HG03196 (cell line): Measurements from ENCODE around the gene ARID4B.
"Not testable (repeated sequence)": the region's sequence is repeated elsewhere in the genome, so short reads cannot be mapped to it uniquely, and the experiment has no call there.

ENCODE experiments used
- ATAC-seq: cut with Tn5 transposase; IDR thresholded peaks from one replicate; pipeline ENCODE4 v1.9.1; 2021; ENCODE audit not compliant: unreplicated experiment

The ARID4B gene

GRCh38 chr1:235330918-235331285, 2.9 kb upstream of the ARID4B start:
- ATAC-seq, result no peak

GRCh38 chr1:235329139-235329902, 1.3 kb upstream of the ARID4B start:
- ATAC-seq, result peak; percentile 25

- peak; percentile 80 for ATAC-seq
Observed at GRCh38 chr1:235328271-235329138, 526 bp upstream of the ARID4B start, which contains the start of gene GGPS1. Gene GGPS1 (plus strand): TSS chr1:235328570. CDS start chr1:235335265, 6,695 bp downstream.

GRCh38 chr1:235326719-235327558, 1.0 kb downstream of the ARID4B start:
- ATAC-seq, result peak; percentile 21

GRCh38 chr1:235325854-235326253, 2.1 kb downstream of the ARID4B start:
- ATAC-seq, result no peak

- no peak for ATAC-seq
Observed at GRCh38 chr1:235325139-235325538, 2.8 kb downstream of the ARID4B start.

GRCh38 chr1:235324296-235324695, 3.7 kb downstream of the ARID4B start:
- ATAC-seq, result no peak

GRCh38 chr1:235320521-235321179, 7.3 kb downstream of the ARID4B start:
- ATAC-seq, result no peak

GRCh38 chr1:235319255-235319654, 8.7 kb downstream of the ARID4B start:
- no peak for ATAC-seq

GRCh38 chr1:235317168-235317567, 10.8 kb downstream of the ARID4B start:
- no peak for ATAC-seq

GRCh38 chr1:235315735-235316134, 12.2 kb downstream of the ARID4B start:
- no peak for ATAC-seq

- ATAC-seq, result no peak
Observed at GRCh38 chr1:235315173-235315572, 12.8 kb downstream of the ARID4B start.

- no peak for ATAC-seq
Observed at GRCh38 chr1:235313931-235314678, 13.9 kb downstream of the ARID4B start.

GRCh38 chr1:235313262-235313661, 14.7 kb downstream of the ARID4B start:
- no peak for ATAC-seq

GRCh38 chr1:235309206-235309605, 18.8 kb downstream of the ARID4B start:
- ATAC-seq, result not testable (repeated sequence)

- ATAC-seq, result no peak
Observed at GRCh38 chr1:235307158-235308124, 20.5 kb downstream of the ARID4B start.

- ATAC-seq, result no peak
Observed at GRCh38 chr1:235304549-235305451, 23.2 kb downstream of the ARID4B start.

- no peak for ATAC-seq
Observed at GRCh38 chr1:235302143-235302542, 25.8 kb downstream of the ARID4B start.
